Keratinocyte (primary cell): Measurements from ENCODE around the gene CD44. TPM values are rescaled to one million over a fixed set of nuclear protein-coding genes. Genes with fewer than 3 reads are reported as not detected.

Experiments
- DNase-seq: peaks from one replicate; pipeline ENCODE4 v3.0.0-alpha.2; 2011; ENCODE audit warnings: low read depth, missing footprints, low spot score
- FAIRE-seq: peaks from 2 replicates; lab custom pipeline; 2011; peaks lifted over from hg19 to GRCh38; lab: Jason Lieb, UNC
- H2AFZ ChIP-seq: 2 replicates; pipeline ENCODE4 v1.6.0; 2012; ENCODE audit warnings: low read length, control low read depth, inconsistent platforms; ENCODE audit not compliant: control insufficient read depth
- H3K27ac ChIP-seq: 2 replicates; pipeline ENCODE4 v1.5.1; 2011; ENCODE audit warnings: low read length; ENCODE audit not compliant: control insufficient read depth, insufficient read depth
- H3K27me3 ChIP-seq: 3 replicates; pipeline ENCODE4 v1.6.0; 2011; ENCODE audit warnings: low read length; ENCODE audit not compliant: control insufficient read depth, insufficient read depth; ENCODE audit errors: extremely low read depth
- H3K36me3 ChIP-seq, 2 experiments: 2 replicates in 1 of 2; 3 replicates in 1 of 2; pipeline ENCODE4 v1.5.1; 2011; ENCODE audit warnings: low read length in 2 of 2, mild to moderate bottlenecking in 1 of 2; ENCODE audit not compliant: control insufficient read depth in 2 of 2, insufficient read depth in 2 of 2; ENCODE audit errors: extremely low read depth in 1 of 2
- H3K4me1 ChIP-seq: 3 replicates; pipeline ENCODE4 v1.5.1; 2011; ENCODE audit warnings: low read length; ENCODE audit not compliant: control insufficient read depth, insufficient read depth; ENCODE audit errors: extremely low read depth
- H3K4me2 ChIP-seq: 3 replicates; pipeline ENCODE4 v1.6.0; 2011; ENCODE audit warnings: low read depth, low read length; ENCODE audit not compliant: control insufficient read depth, insufficient read depth; ENCODE audit errors: extremely low read depth
- H3K4me3 ChIP-seq, 3 experiments: fragments of 200-600 bp in 1 of 3; sonication (generic) in 1 of 3; 2 replicates in 2 of 3; 3 replicates in 1 of 3; pipeline ENCODE4 v1.5.1; 2011 to 2016; ENCODE audit warnings: low read length in 3 of 3, mild to moderate bottlenecking in 3 of 3, control low read depth in 2 of 3, inconsistent platforms in 1 of 3, low read depth in 1 of 3, mixed read lengths in 1 of 3, mixed run types in 1 of 3, moderate library complexity in 1 of 3; ENCODE audit not compliant: control insufficient read depth in 2 of 3, insufficient read depth in 2 of 3; ENCODE audit errors: extremely low read depth in 1 of 3
- H3K79me2 ChIP-seq: 2 replicates; pipeline ENCODE4 v1.6.0; 2012; ENCODE audit warnings: low read length; ENCODE audit not compliant: control insufficient read depth, insufficient read depth
- H3K9ac ChIP-seq: 3 replicates; pipeline ENCODE4 v1.6.0; 2011; ENCODE audit warnings: low read length; ENCODE audit not compliant: control insufficient read depth, insufficient read depth; ENCODE audit errors: extremely low read depth
- H3K9me1 ChIP-seq: 3 replicates; pipeline ENCODE4 v1.6.0; 2011; ENCODE audit warnings: low read length; ENCODE audit not compliant: control insufficient read depth, insufficient read depth; ENCODE audit errors: extremely low read depth
- H3K9me3 ChIP-seq: 2 replicates; pipeline ENCODE4 v1.5.1; 2012; ENCODE audit warnings: low read depth, low read length; ENCODE audit not compliant: control insufficient read depth
- H4K20me1 ChIP-seq: 3 replicates; pipeline ENCODE4 v1.6.0; 2011; ENCODE audit warnings: low read length; ENCODE audit not compliant: control insufficient read depth, insufficient read depth; ENCODE audit errors: extremely low read depth
- CTCF ChIP-seq, 3 experiments: IDR thresholded peaks in 1 of 3; conservative IDR thresholded peaks in 1 of 3; optimal IDR thresholded peaks in 1 of 3; 2 replicates in 2 of 3; 3 replicates in 1 of 3; pipeline versions ENCODE3 to v1.5.1; 2011; ENCODE audit warnings: low read length in 3 of 3, mild to moderate bottlenecking in 3 of 3, moderate library complexity in 2 of 3, control low read depth in 1 of 3, inconsistent platforms in 1 of 3; ENCODE audit not compliant: insufficient read depth in 2 of 3; ENCODE audit errors: extremely low read depth in 1 of 3
- EZH2 ChIP-seq: IDR thresholded peaks from one replicate; pipeline ENCODE4 v1.6.1; 2012; ENCODE audit warnings: inconsistent platforms, mild to moderate bottlenecking, low read length, moderate library complexity
- dilution Hi-C: fragments of 300-500 bp; cut with MboI; formaldehyde crosslinking; loops from one replicate; pipeline ENCODE4 v1.7.0; 2020; ENCODE audit warnings: low sequenced_read_pairs; ENCODE audit not compliant: extremely low pct_ligation_motif_present
- polyA plus RNA-seq, 5 experiments: library from polyadenylated mRNA; depleted of rRNA in 3 of 5; stranded (reverse) in 3 of 5; stranded (forward) in 1 of 5; unstranded in 1 of 5; fragments of >200 nt; gene quantifications; 1 replicate in 1 of 5; 2 replicates in 3 of 5; 3 replicates in 1 of 5; pipeline versions ENCODE4 v1.2.1 to v1.2.3, GENCODE V29; 2011 to 2012; ENCODE audit warnings: missing spikeins in 2 of 5, low read depth in 1 of 5, low replicate concordance in 1 of 5

CD44 gene
- polyA plus RNA-seq, 1 donor (not counting 4 experiments of a cell fraction or from before 2014, with no cell fraction given) = 2,038 TPM

DNA sequence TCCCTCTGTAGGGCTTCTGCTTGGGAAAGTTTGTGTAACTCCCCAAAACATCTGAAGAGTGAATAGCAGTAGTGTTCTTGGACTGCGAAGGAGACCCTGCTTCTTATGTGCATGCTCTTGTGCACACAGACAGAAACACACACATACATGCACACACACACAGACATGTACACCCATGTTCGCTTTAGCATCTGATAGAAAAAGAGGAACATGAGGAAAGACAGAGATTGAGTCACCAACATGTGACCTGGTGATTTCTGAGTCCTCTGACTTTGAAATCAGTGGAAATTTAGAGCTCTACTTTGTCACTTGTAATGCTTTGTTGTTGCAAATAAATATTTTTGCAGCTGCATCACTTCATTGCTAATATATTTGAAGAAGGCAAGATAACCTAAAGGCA, 23.8 kb downstream of the CD44 start:
- H3K36me3 ChIP-seq = peaks cover 16 to 40% of the 10 kb centered on the region in 2 experiments
- H3K9ac ChIP-seq = no peak overlapping the region
- no peaks in the 10 kb centered on the region for H3K9me3 ChIP-seq
- H3K9me1 ChIP-seq = peaks cover 2% of the 10 kb centered on the region
- dilution Hi-C loops = no loop called here
- H3K27ac ChIP-seq = peak overlapping the region; percentile 87
- no peaks in the 10 kb centered on the region for H3K27me3 ChIP-seq
- FAIRE-seq (no peak), DNase-seq (no peak)
- TF ChIP-seq EZH2 = no peak
- TF ChIP-seq CTCF (optimal IDR thresholded peaks at IDR 0.05 in 1 of 3, IDR thresholded peaks at IDR 0.05 in 1 of 3, conservative IDR thresholded peaks at IDR 0.05 in 1 of 3; ENCODE audit: extremely low read depth in 1 of 3, insufficient read depth in 2 of 3, low read length in 3 of 3) = no peak
- no peak overlapping the region for H3K4me3 ChIP-seq
- H2AFZ ChIP-seq = no peak overlapping the region
- H3K4me1 ChIP-seq = peaks cover 100% of the 10 kb centered on the region
- no peak overlapping the region for H3K4me2 ChIP-seq
- peaks cover 95% of the 10 kb centered on the region for H3K79me2 ChIP-seq
- peaks cover 3% of the 10 kb centered on the region for H4K20me1 ChIP-seq

DNA sequence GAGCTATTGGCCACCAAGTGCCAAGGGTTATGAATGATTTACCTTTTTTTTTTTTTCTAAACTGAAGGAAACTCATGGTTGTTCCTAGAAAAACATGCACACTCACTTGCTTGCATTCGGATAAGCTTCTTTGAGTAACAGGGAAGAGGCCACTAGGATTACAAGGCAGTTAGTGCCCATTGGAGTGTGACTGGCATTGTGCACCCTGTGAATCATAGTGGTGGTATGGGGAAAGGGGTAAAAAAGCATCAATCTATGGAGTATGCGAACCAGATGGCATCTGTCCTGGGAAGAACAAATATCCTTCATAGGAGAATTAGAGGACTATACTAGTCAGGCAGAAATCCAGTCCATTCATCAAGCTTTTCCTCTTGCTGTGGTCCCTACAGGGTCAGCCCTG, 24.2 kb downstream of the CD44 start:
- Histone ChIP-seq H3K9me1 (peaks cover 2% of the 10 kb centered on the region), H3K27ac (peak overlapping the region; percentile 87), H3K36me3 (peaks cover 15 to 40% of the 10 kb centered on the region in 2 experiments), H3K4me2 (peak overlapping the region; percentile 13), H3K79me2 (peaks cover 95% of the 10 kb centered on the region), H3K27me3 (no peaks in the 10 kb centered on the region), H3K9me3 (no peaks in the 10 kb centered on the region), H4K20me1 (peaks cover 1% of the 10 kb centered on the region), H3K9ac (no peak overlapping the region), H3K4me1 (peaks cover 100% of the 10 kb centered on the region), H2AFZ (no peak overlapping the region), H3K4me3 (no peak overlapping the region)
- TF ChIP-seq EZH2 = no peak
- TF ChIP-seq CTCF (optimal IDR thresholded peaks at IDR 0.05 in 1 of 3, IDR thresholded peaks at IDR 0.05 in 1 of 3, conservative IDR thresholded peaks at IDR 0.05 in 1 of 3; ENCODE audit: extremely low read depth in 1 of 3, insufficient read depth in 2 of 3, low read length in 3 of 3) = no peak
- dilution Hi-C loops = no loop called here
- no peak for DNase-seq
- FAIRE-seq = peak; percentile 43
